ENCODE measurements around the gene DLGAP1.

- TF ChIP-seq CEBPB (IDR thresholded peaks at IDR 0.05; ENCODE audit: borderline replicate concordance in 1 of 2, low read depth in 2 of 2, low read length in 2 of 2): no peak
- no peak for TF ChIP-seq NR2C2 (IDR thresholded peaks at IDR 0.05; ENCODE audit: borderline replicate concordance, control insufficient read depth, insufficient read length, low read depth)
- no peak for TF ChIP-seq ASH2L (IDR thresholded peaks at IDR 0.05; ENCODE audit: borderline replicate concordance, low read depth)
- no peak for TF ChIP-seq CTCF (IDR thresholded peaks at IDR 0.05 in 2 of 3, conservative IDR thresholded peaks at IDR 0.05 in 1 of 3; ENCODE audit: control insufficient read depth in 2 of 3, extremely low read depth in 1 of 3, insufficient read depth in 1 of 3, low read depth in 3 of 3, low read length in 3 of 3)
- no peak for TF ChIP-seq EP300 (IDR thresholded peaks at IDR 0.05; ENCODE audit: borderline replicate concordance in 1 of 2, control insufficient read depth in 1 of 2, low read depth in 2 of 2, low read length in 2 of 2)
- no peak for TF ChIP-seq EZH2 (IDR thresholded peaks at IDR 0.05; ENCODE audit: borderline replicate concordance, control insufficient read depth, low read depth, low read length)
- no peak for TF ChIP-seq NRF1 (conservative IDR thresholded peaks at IDR 0.05; ENCODE audit: low read depth, low read length)
- no peak for TF ChIP-seq SIN3A (IDR thresholded peaks at IDR 0.05; ENCODE audit: low read depth, low read length)
- TF ChIP-seq SMARCA5 (IDR thresholded peaks at IDR 0.05): no peak
- TF ChIP-seq HCFC1 (IDR thresholded peaks at IDR 0.05; ENCODE audit: low read length): no peak
- no peak for TF ChIP-seq REST (IDR thresholded peaks at IDR 0.05; ENCODE audit: low read depth, low read length)
Measured at GRCh38 chr18:3605954-3606443, 849.1 kb downstream of the DLGAP1 start.
